ENCODE results near the gene TLL2.

GRCh38 chr10:96500050-96500449, 13.7 kb downstream of the TLL2 start:
- TF ChIP-seq POLR2AphosphoS5 (IDR thresholded peaks at IDR 0.05; ENCODE audit: low read depth, low read length) (no peak), TAF1 (IDR thresholded peaks at IDR 0.05; ENCODE audit: borderline replicate concordance, insufficient read depth, low read length) (no peak), REST (IDR thresholded peaks at IDR 0.05; ENCODE audit: insufficient read depth in 1 of 2, low read depth in 2 of 2, low read length in 2 of 2) (no peak), SIN3A (IDR thresholded peaks at IDR 0.05; ENCODE audit: borderline replicate concordance, insufficient read depth, low read length) (no peak), FOXP2 (optimal IDR thresholded peaks at IDR 0.05; ENCODE audit: borderline replicate concordance, extremely low read depth, extremely low read length, insufficient read depth) (no peak)
